Colonic mucosa (tissue), 4 donors: Measurements from ENCODE around the gene DIAPH3. TPM values are rescaled to one million over a fixed set of nuclear protein-coding genes. Genes with fewer than 3 reads are reported as not detected.

Experiments
- DNase-seq: peaks from one replicate; pipeline ENCODE4 v3.0.0-alpha.2; 2020
- H3K27ac ChIP-seq: fragments of 200-600 bp; one replicate; pipeline ENCODE4 v1.8.0; 2021
- H3K27me3 ChIP-seq: fragments of 200-600 bp; one replicate; pipeline ENCODE4 v1.8.0; 2021
- H3K36me3 ChIP-seq: fragments of 200-600 bp; one replicate; pipeline ENCODE4 v1.8.0; 2021
- H3K4me1 ChIP-seq: fragments of 200-600 bp; one replicate; pipeline ENCODE4 v1.8.0; 2021; ENCODE audit warnings: mild to moderate bottlenecking
- H3K4me3 ChIP-seq: fragments of 200-600 bp; one replicate; pipeline ENCODE4 v1.8.0; 2021
- H3K9ac ChIP-seq, 2 donors: one replicate each; pipeline ENCODE4 v1.7.0; 2013; ENCODE audit warnings: control low read depth in 2 of 2, low read depth in 2 of 2, low read length in 2 of 2
- H3K9me3 ChIP-seq: fragments of 200-600 bp; one replicate; pipeline ENCODE4 v1.8.0; 2021
- intact Hi-C: fragments of 100-400 bp; cut with DNase I; formaldehyde crosslinking; loops from one replicate; pipeline ENCODE4 v1.14.1; 2022
- total RNA-seq, 2 donors: library from RNA; stranded (reverse); fragmentation: NEBNext Ultra II Directional in 1 of 2; extraction: Animal tissue kit (Norgen Biotek cat#: 25700) in 1 of 2; gene quantifications; one replicate each; pipeline ENCODE4 v1.2.1, GENCODE V29; 2021
- TF ChIP-seq, protein P1 (sequence below): fragments of 200-600 bp; IDR thresholded peaks from one replicate; pipeline ENCODE4 v1.8.0; 2022; ENCODE audit warnings: antibody characterized with exemption, mild to moderate bottlenecking
- donor health status: healthy.
- donor health status: DM: no; HTN: no; CAD: no.
- donor health status: DM: no; HTN: no; CAD: no.

The DIAPH3 gene
- total RNA-seq, 2 donors from 2014 or later, result 5.1 to 14.5 TPM

DNA sequence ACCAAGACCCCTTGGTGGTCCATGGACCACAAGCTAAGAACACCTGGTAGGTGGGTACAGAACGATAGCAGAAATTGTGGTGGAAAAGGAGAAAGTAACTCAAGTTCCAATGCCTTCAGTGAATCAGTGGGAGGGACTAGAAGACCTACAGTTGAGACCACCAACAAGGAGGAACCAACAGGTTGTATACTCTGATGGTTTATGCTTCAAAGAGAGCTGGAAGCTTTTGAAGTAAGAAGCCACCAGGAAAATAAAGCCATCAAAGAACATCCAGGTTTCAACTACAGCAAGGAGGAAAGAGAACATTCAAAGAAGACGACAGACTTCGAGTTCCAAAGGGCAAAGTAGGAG lies 42.4 kb downstream of the DIAPH3 start:
- TF ChIP-seq, protein P1, sequence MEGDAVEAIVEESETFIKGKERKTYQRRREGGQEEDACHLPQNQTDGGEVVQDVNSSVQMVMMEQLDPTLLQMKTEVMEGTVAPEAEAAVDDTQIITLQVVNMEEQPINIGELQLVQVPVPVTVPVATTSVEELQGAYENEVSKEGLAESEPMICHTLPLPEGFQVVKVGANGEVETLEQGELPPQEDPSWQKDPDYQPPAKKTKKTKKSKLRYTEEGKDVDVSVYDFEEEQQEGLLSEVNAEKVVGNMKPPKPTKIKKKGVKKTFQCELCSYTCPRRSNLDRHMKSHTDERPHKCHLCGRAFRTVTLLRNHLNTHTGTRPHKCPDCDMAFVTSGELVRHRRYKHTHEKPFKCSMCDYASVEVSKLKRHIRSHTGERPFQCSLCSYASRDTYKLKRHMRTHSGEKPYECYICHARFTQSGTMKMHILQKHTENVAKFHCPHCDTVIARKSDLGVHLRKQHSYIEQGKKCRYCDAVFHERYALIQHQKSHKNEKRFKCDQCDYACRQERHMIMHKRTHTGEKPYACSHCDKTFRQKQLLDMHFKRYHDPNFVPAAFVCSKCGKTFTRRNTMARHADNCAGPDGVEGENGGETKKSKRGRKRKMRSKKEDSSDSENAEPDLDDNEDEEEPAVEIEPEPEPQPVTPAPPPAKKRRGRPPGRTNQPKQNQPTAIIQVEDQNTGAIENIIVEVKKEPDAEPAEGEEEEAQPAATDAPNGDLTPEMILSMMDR, result no peak

DNA sequence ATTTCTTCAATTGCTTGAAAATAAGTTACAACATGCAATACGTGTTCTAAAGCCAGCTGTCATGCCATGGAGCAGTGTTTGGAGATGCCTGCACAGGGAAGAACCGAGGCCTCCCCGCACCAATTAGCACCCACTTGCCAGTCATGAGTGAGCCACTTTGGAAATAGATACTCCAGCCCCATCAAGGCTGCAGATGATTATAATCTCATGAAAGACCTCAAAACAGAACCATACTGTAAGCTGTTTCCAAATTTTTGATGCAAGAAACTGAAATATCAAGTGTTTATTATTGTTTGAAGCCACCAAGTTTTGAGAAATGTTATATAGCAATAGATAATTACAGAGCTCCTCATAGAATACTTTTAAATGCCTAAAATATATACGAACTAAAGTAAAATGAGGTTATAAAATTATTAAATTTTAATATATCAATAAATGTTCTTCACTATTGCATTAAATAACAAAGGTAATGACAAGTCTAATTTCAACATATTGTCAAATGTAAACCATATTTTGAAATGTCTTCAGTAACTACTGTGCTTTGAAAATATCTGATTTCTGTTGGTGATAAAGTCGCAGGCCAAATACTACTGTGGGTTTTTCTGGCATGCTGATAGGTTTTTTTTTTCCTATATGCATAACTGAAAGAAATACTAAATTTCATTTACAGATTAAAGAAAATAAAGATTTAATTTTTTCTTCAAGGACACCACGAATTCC lies 43.0 kb downstream of the DIAPH3 start:
- no peaks in the 10 kb centered on the region for H3K9me3 ChIP-seq
- TF ChIP-seq, protein P1, result no peak
- no peak overlapping the region for H3K4me3 ChIP-seq
- no peaks in the 10 kb centered on the region for H3K27me3 ChIP-seq
- H3K9ac ChIP-seq, result no peak overlapping the region
- H3K27ac ChIP-seq, result no peak overlapping the region
- H3K36me3 ChIP-seq, result no peaks in the 10 kb centered on the region
- H3K4me1 ChIP-seq, result no peaks in the 10 kb centered on the region
- intact Hi-C loops, result no loop called here
- no peak for DNase-seq

More for the DNA sequence above, 42.4 kb downstream of the DIAPH3 start:
- Histone ChIP-seq H3K27ac (no peak overlapping the region), H3K4me3 (no peak overlapping the region), H3K36me3 (no peaks in the 10 kb centered on the region), H3K9me3 (no peaks in the 10 kb centered on the region), H3K9ac (no peak overlapping the region), H3K4me1 (no peaks in the 10 kb centered on the region), H3K27me3 (no peaks in the 10 kb centered on the region)
- intact Hi-C loops, result no loop called here
- no peak for DNase-seq

DNA sequence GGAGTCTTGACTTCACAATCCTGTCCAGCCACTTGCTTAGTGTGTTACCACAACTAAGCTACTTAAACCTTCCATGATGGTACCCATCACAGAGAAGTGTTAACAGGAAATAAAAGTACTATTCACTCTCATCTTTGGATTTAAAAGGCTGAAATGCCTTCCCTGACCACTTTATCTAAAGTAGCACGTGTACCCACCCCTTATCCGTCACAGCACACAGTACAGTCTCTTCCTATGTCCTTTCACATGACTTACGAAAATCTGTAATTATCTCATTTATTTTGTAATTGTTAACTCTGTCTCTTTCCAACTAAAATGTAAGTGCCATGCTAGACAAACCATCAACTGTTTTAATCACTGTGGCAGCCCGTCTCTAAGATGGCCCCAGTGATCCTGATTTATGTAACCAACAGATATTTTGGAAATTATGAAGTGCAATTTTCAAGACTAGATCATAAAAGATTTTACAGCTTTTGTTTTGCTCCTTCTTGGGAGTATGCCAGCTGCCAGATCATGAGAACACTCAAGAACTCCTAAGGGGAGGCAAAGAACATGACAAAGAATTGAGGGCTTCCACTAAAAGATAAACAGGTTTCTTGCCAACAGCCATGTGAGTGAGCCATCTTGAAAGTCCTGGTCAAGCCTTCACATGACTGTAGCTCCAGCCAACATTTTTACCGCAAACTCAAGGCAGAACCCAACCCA lies 44.9 kb downstream of the DIAPH3 start:
- Histone ChIP-seq H3K36me3 (no peaks in the 10 kb centered on the region), H3K27ac (no peak overlapping the region), H3K4me1 (no peaks in the 10 kb centered on the region), H3K9me3 (no peaks in the 10 kb centered on the region), H3K9ac (no peak overlapping the region), H3K27me3 (no peaks in the 10 kb centered on the region), H3K4me3 (no peak overlapping the region)
- intact Hi-C loops, result no loop called here
- DNase-seq, result no peak
- TF ChIP-seq, protein P1, result no peak

DNA sequence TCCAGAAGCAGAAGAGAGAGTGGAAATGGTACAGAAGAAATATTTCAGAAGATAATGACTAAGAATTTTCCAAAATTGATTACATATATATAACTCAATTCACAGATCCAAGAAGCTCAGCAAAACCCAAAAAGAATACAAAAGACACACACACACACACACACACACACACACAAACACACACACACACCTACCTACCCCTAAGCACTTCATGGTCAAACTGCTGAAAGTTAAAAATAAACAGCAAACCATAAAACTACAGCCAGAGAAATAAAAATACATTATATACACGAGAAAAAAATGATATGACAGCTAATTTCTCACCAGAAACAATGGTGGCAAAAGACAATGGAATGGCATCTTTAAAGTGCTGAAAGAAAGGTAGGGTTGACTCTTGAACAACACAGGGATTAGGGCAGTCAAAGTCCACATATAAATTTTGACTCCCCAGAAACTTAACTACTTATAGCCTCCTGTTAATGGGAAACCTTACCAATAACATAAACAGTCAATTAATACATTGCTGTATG lies 49.2 kb downstream of the DIAPH3 start:
- no peak for DNase-seq
- Histone ChIP-seq H3K27ac (no peak overlapping the region), H3K9ac (no peak overlapping the region), H3K9me3 (no peaks in the 10 kb centered on the region), H3K4me3 (no peak overlapping the region), H3K4me1 (no peaks in the 10 kb centered on the region), H3K27me3 (no peaks in the 10 kb centered on the region), H3K36me3 (no peaks in the 10 kb centered on the region)
- TF ChIP-seq, protein P1, result no peak
- intact Hi-C loops, result no loop called here

DNA sequence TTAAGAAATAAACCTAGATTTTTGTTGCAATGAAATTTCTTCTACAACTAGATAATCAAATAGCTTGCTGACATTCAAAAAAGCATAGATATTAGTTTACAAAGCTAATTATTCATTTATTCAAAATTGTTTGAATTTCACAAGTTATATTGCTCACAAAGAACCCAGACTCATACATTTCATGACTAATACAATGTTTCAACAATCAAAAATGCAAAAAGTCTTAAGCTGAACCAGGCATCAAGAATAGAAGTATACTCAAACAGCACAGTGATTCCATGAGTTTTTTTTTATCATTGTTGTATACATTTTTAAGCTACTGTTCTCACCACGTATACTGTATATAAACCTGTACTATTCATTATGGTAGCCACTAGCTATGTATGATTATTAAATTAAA lies 51.0 kb downstream of the DIAPH3 start:
- intact Hi-C loops, result no loop called here
- Histone ChIP-seq H3K27me3 (no peaks in the 10 kb centered on the region), H3K9me3 (no peaks in the 10 kb centered on the region), H3K36me3 (no peaks in the 10 kb centered on the region), H3K4me1 (no peaks in the 10 kb centered on the region), H3K27ac (no peak overlapping the region), H3K4me3 (no peak overlapping the region), H3K9ac (no peak overlapping the region)
- DNase-seq, result no peak
- TF ChIP-seq, protein P1, result no peak
